Measurements from ENCODE around the gene SLC66A3. TPM values are rescaled to one million over a fixed set of nuclear protein-coding genes. Genes with fewer than 3 reads are reported as not detected.

Gene SLC66A3
- total RNA-seq, 1 experiment from 2014 or later: 19.2 TPM

GRCh38 chr2:11141319-11141718, 13.9 kb upstream of the SLC66A3 start:
- POLR2A ChIA-PET (ENCODE audit: unreplicated experiment): no interaction called here
- TF ChIP-seq EZH2phosphoT487 (IDR thresholded peaks at IDR 0.05; ENCODE audit: borderline replicate concordance, low read length) (no peak), CTCF (conservative IDR thresholded peaks at IDR 0.05; ENCODE audit: low read depth, low read length) (no peak), EZH2 (IDR thresholded peaks at IDR 0.05; ENCODE audit: low read length, unreplicated experiment) (no peak)

GRCh38 chr2:11142330-11142729, 12.9 kb upstream of the SLC66A3 start:
- H3F3A ChIP-seq (ENCODE audit: low read length, unreplicated experiment): no peaks in the 10 kb centered on the region
- H3K9me2 ChIP-seq (replicated peaks; ENCODE audit: low read length): no peaks in the 10 kb centered on the region
- no peaks in the 10 kb centered on the region for H3K36me3 ChIP-seq (ENCODE audit: low read depth, low read length)
- no peak overlapping the region for H3K4me3 ChIP-seq (ENCODE audit: low read length)
- ChIA-PET CTCF (no interaction called here), POLR2A (ENCODE audit: unreplicated experiment) (no interaction called here)
- H3K4me2 ChIP-seq (ENCODE audit: low read length): no peak overlapping the region
- ATAC-seq (peak; percentile 18; the same call in 1 of the 2 replicates), DNase-seq (no peak)
- no peaks in the 10 kb centered on the region for H4K20me1 ChIP-seq (ENCODE audit: low read length)
- no peaks in the 10 kb centered on the region for H3K79me2 ChIP-seq (ENCODE audit: low read length)
- no peak overlapping the region for H3K9ac ChIP-seq (ENCODE audit: low read length)
- BruUV-seq (replicated peaks): no TSS peak
- no peaks in the 10 kb centered on the region for H3K27me3 ChIP-seq (ENCODE audit: low read length)
- TF ChIP-seq EZH2phosphoT487 (IDR thresholded peaks at IDR 0.05; ENCODE audit: borderline replicate concordance, low read length) (no peak), EZH2 (IDR thresholded peaks at IDR 0.05; ENCODE audit: low read length, unreplicated experiment) (no peak), CTCF (conservative IDR thresholded peaks at IDR 0.05; ENCODE audit: low read depth, low read length) (no peak)
- H2AFZ ChIP-seq (ENCODE audit: low read length): no peak overlapping the region
- no peak overlapping the region for H3K27ac ChIP-seq (ENCODE audit: low read length)
- no peaks in the 10 kb centered on the region for H3K9me3 ChIP-seq (ENCODE audit: low read length)
- intact Hi-C loops (cut with micrococcal nuclease): no loop called here
- H3K4me1 ChIP-seq (ENCODE audit: insufficient read depth, low read length): no peaks in the 10 kb centered on the region

More at GRCh38 chr2:11141319-11141718, 13.9 kb upstream of the SLC66A3 start:
- H3K79me2 ChIP-seq (ENCODE audit: low read length): no peaks in the 10 kb centered on the region
- no peak overlapping the region for H2AFZ ChIP-seq (ENCODE audit: low read length)
- H3K9me2 ChIP-seq (replicated peaks; ENCODE audit: low read length): no peaks in the 10 kb centered on the region
- no TSS peak for BruUV-seq (replicated peaks)
- no peaks in the 10 kb centered on the region for H3K27me3 ChIP-seq (ENCODE audit: low read length)
- DNase-seq (no peak), ATAC-seq (no peak)
- H3K27ac ChIP-seq (ENCODE audit: low read length): no peak overlapping the region
- H3K9ac ChIP-seq (ENCODE audit: low read length): no peak overlapping the region
- H3K36me3 ChIP-seq (ENCODE audit: low read depth, low read length): no peaks in the 10 kb centered on the region
- no peak overlapping the region for H3K4me3 ChIP-seq (ENCODE audit: low read length)
- no peaks in the 10 kb centered on the region for H3K9me3 ChIP-seq (ENCODE audit: low read length)
- no peaks in the 10 kb centered on the region for H4K20me1 ChIP-seq (ENCODE audit: low read length)
- H3K4me1 ChIP-seq (ENCODE audit: insufficient read depth, low read length): no peaks in the 10 kb centered on the region
- intact Hi-C loops (cut with micrococcal nuclease): no loop called here
- no peak overlapping the region for H3K4me2 ChIP-seq (ENCODE audit: low read length)
- H3F3A ChIP-seq (ENCODE audit: low read length, unreplicated experiment): no peaks in the 10 kb centered on the region
- CTCF ChIA-PET: no interaction called here

- intact Hi-C loops (cut with micrococcal nuclease): no loop called here
- POLR2A ChIA-PET (ENCODE audit: unreplicated experiment): no interaction called here
- H2AFZ ChIP-seq (ENCODE audit: low read length): no peak overlapping the region
- no peaks in the 10 kb centered on the region for H3K27me3 ChIP-seq (ENCODE audit: low read length)
- no peak overlapping the region for H3K27ac ChIP-seq (ENCODE audit: low read length)
- CTCF ChIA-PET: no interaction called here
- H3K9ac ChIP-seq (ENCODE audit: low read length): no peak overlapping the region
- no peaks in the 10 kb centered on the region for H3K9me3 ChIP-seq (ENCODE audit: low read length)
- no peak overlapping the region for H3K4me2 ChIP-seq (ENCODE audit: low read length)
- ATAC-seq: no peak
- DNase-seq: no peak
- no peaks in the 10 kb centered on the region for H3K4me1 ChIP-seq (ENCODE audit: insufficient read depth, low read length)
- TF ChIP-seq CTCF (conservative IDR thresholded peaks at IDR 0.05; ENCODE audit: low read depth, low read length) (no peak), EZH2 (IDR thresholded peaks at IDR 0.05; ENCODE audit: low read length, unreplicated experiment) (no peak), EZH2phosphoT487 (IDR thresholded peaks at IDR 0.05; ENCODE audit: borderline replicate concordance, low read length) (no peak)
- no peak overlapping the region for H3K4me3 ChIP-seq (ENCODE audit: low read length)
- no peaks in the 10 kb centered on the region for H3F3A ChIP-seq (ENCODE audit: low read length, unreplicated experiment)
- no peaks in the 10 kb centered on the region for H3K79me2 ChIP-seq (ENCODE audit: low read length)
- no peaks in the 10 kb centered on the region for H3K9me2 ChIP-seq (replicated peaks; ENCODE audit: low read length)
- no TSS peak for BruUV-seq (replicated peaks)
- H4K20me1 ChIP-seq (ENCODE audit: low read length): no peaks in the 10 kb centered on the region
- no peaks in the 10 kb centered on the region for H3K36me3 ChIP-seq (ENCODE audit: low read depth, low read length)
Observed at GRCh38 chr2:11142987-11143386, 12.3 kb upstream of the SLC66A3 start.
